Stimulated activated CD4-positive, alpha-beta T cell treated with anti-CD3 and anti-CD28 coated beads, Interleukin-12 subunit alpha, Interleukin-12 subunit beta, amount 100 ng/mL, for 4 hours (primary cell): Measurements from ENCODE around the gene NUP210L.
"Not testable (repeated sequence)": the region's sequence is repeated elsewhere in the genome, so short reads cannot be mapped to it uniquely, and the experiment has no call there.

Experiments
- DNase-seq: peaks from one replicate; pipeline ENCODE4 v3.0.0-alpha.2; 2020

NUP210L gene

DNA sequence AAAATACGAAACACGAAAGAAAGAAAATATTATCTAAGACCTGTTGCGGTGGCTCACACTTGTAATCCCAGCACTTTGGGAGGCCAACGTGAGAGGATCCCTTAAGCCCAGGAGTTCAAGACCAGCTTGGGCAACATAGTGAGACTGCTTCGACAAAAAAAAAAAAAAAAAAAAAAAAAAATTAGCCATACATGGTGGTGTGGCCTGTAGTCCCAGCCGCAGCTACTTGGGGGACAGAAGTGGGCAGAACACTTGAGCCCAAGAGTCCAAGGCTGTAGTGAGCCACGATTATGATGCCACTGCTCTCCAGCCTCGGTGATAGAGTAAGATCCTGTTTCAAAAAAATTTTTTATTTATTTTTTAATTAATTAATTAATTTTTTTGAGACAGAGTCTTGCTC lies 167.3 kb downstream of the NUP210L start:
- DNase-seq: no peak

DNA sequence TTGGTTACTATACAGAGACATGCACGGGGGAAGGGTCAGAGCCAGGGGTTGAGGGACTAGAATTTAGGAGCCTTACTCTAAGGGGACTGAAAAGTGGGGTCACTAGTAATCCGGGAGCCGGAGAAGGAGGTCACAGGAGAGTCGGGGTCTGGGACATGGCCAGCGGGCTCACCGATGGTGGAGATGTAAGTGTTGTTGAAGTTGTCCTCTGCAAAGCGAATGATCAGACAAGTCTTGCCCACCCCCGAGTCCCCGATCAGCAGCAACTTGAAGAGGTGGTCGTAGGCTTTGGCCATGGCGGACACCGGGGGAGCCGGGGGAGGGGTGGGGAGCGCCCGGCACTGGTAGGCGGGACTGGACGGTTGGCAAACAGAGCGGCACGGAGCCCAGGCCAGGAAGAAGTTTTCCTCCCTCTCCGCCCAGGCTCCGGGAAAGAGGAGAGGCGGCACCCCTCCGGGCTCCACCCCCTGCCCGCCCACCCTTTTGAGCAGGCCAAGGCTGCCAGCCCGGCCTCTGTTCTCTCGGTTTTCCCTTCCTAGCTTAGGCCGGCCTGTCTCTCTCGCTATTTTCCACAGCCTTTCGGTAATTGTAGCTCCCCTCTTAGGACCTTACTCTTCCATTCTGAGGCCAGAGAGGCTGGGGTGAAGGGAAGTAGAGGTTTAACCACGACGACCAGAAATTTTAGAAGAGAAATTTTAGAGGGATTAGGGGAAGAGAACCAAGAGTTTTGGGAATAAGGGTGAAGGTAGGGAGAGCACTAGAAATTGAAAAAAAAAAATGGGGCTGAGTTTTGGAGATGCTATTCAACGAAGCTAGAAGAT lies 168.7 kb downstream of the NUP210L start, which contains the start of gene RAB13:
TSS of gene RAB13 (minus strand) at position 399 of the 821 bp plus-strand sequence. CDS start at position 296, 103 bp downstream.
- no peak for DNase-seq

GRCh38 chr1:153985341-153985912 lies 169.4 kb downstream of the NUP210L start:
- DNase-seq: peak; percentile 52

DNA sequence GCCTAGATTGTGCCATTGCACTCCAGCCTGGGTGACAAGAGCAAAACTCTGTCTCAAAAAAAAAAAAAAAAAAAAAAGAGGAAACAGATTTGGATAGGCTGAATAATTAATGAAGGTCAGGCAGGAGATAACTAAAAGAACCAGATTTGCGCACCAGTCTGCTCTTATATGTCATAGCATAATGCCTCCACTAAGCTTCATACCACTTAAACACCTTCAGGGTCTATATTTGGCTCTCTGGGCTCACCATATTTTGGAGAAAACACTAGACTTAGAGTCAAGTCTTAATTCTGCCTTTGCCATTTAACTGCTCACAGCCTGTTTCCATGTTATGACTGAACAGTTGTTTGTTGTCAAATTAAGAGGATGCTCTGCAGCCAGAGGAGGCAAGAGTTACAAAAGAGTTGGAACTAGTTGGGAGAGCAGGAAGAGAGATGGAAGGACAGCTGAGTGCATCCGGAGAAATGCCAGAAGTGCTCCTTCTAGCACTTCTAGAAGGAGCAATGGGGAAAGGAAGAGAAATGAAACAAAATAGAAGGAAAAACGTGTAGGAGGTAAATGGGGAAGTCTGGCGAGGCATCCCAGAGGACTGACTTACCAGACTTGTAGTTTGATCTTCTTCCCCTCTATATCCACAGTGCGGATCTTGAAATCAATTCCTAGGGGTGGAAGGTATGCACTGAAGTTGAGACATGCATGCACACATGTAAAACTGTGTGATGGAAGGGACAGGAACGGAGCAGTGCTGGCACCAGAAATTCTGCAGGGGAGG lies 170.6 kb downstream of the NUP210L start:
- no peak for DNase-seq

DNA sequence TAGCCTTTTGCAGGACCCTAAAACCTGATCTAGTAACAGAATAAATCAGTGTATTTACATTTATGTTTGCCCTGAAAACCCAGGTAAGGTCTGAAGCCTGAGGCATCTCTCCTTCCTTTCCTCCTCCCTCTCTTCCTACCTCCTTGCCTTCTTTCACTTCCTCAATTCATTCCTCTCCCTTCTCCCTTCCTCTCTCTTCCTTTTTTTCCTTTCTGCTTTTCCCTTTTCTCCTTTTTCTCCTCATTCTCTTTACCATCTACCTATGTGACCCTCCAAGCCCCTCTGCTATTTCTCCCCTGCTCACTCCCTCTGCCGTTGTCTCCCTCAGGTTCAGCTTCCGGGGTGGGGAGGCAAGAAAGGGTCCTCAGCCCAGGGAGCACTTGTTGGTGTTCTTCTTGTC lies 173.1 kb downstream of the NUP210L start:
- DNase-seq: not testable (repeated sequence)

GRCh38 chr1:153979091-153979490 lies 175.8 kb downstream of the NUP210L start:
- not testable (repeated sequence) for DNase-seq

GRCh38 chr1:153978274-153978909 lies 176.5 kb downstream of the NUP210L start:
- DNase-seq: no peak

DNA sequence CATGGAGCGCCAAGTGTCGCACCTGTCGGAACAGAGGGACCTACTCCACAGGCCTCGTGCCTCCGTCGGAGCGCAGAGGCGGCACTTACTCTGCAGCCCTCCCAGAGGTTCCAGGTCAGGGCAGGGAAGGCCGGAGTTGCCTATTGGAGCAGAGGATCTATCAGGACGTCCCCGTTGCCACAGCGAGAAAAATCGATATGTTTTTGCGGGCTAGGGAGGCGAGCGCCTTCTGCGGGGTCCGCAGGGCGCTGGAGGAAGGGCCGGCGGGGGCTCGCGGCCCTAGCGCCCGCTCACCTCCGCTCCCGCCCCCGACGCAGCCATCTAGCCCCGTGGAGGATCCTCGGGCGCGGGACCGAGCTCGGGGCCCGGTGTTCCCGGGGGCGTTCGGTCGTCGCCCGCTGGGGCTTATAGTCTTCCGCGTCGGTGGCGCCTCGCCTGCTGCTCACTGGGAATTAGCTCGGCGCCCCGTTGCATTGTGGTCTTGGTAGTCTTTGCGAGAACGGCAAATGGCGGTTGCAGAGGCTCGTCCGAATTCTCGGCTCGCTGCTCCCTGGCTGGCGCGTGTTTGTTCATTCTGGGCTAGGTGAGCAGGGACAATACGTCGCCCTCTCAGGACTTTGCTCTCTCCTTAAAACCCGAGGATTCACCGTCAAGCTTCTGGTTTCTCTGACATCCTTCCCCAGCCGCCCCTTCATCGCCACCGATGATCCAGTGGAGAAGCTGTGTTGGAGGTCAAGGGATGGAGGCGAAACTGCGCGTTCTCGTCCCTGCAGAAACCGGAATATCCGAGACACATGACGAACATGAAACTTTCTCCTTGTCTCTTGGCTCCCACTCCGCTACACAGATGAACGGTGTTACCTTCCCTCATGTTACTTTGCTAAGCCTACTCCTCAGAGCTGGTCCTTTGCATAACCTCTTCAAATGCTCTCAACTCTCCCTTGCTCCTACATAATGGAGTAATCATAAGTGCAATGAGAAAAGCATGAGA lies 177.3 kb downstream of the NUP210L start, which contains the start of gene JTB:
TSS of gene JTB (minus strand) at position 425 of the 991 bp plus-strand sequence. CDS start at position 3, 422 bp downstream.
- peak; percentile 82 for DNase-seq

- DNase-seq: no peak
Measured at GRCh38 chr1:153976819-153977249, 178.0 kb downstream of the NUP210L start.

- DNase-seq: no peak
Measured at GRCh38 chr1:153973525-153973924, 181.3 kb downstream of the NUP210L start.

DNA sequence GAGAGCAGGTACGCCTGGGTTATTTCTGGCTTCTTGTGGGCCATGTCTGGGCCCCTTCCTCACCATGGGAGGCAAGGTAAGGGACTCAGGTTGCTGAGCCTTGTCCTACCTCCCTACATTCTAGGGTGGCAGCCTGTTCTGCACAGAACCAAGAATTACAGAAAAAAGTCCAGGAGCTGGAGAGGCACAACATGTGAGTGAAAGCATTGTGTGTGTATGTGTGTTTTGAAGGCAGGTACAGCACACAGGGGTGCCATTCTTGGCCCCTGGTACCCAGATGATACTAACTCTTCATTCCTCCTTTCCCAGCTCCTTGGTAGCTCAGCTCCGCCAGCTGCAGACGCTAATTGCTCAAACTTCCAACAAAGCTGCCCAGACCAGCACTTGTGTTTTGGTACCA lies 181.8 kb downstream of the NUP210L start:
- no peak for DNase-seq

GRCh38 chr1:153970346-153970745 lies 184.5 kb downstream of the NUP210L start:
- DNase-seq: no peak

DNA sequence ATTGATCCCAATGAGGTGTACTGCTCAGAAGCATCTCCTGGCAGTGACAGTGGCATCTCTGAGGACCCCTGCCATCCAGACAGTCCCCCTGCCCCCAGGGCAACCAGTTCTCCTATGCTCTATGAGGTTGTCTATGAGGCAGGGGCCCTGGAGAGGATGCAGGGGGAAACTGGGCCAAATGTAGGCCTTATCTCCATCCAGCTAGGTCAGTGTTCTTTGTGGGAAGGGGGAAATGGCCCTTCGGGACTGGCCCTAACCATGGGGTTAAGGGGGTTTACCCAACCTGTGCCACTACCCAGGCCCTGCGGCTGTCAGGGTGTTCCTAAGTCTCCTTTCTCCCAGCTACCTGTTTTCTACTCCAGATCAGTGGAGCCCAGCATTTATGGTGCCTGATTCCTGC lies 185.9 kb downstream of the NUP210L start:
- DNase-seq: no peak

DNA sequence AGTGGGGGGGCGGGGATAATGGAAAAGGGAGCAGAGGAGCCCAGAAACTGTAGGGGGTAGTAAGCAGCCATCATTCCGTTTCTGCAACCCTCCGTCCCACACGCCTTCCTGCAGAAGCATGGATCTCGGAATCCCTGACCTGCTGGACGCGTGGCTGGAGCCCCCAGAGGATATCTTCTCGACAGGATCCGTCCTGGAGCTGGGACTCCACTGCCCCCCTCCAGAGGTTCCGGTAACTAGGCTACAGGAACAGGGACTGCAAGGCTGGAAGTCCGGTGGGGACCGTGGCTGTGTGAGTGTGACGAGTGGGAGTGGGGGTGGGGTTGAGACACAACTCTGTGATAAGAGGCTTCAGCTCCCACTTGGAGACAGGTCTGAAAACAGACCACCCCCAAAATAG lies 186.5 kb downstream of the NUP210L start:
- no peak for DNase-seq

DNA sequence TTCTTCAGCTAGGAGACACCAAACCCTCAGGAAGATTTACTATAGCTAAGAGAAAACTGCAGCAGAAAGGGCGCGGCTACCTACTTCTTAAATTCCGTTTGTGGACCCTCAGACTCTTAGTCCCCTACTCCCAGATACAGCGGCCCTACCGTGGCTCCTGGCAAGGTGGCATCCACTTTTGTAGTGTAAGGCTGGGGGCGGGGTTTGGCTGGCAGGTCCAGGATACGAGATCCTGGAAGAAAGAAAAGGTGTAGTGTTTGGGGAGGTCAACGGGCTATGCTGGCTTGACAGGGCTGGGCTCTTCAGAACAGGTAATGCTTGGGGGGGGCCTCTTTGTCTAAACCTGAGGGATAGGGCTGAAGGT lies 186.9 kb downstream of the NUP210L start:
- no peak for DNase-seq

DNA sequence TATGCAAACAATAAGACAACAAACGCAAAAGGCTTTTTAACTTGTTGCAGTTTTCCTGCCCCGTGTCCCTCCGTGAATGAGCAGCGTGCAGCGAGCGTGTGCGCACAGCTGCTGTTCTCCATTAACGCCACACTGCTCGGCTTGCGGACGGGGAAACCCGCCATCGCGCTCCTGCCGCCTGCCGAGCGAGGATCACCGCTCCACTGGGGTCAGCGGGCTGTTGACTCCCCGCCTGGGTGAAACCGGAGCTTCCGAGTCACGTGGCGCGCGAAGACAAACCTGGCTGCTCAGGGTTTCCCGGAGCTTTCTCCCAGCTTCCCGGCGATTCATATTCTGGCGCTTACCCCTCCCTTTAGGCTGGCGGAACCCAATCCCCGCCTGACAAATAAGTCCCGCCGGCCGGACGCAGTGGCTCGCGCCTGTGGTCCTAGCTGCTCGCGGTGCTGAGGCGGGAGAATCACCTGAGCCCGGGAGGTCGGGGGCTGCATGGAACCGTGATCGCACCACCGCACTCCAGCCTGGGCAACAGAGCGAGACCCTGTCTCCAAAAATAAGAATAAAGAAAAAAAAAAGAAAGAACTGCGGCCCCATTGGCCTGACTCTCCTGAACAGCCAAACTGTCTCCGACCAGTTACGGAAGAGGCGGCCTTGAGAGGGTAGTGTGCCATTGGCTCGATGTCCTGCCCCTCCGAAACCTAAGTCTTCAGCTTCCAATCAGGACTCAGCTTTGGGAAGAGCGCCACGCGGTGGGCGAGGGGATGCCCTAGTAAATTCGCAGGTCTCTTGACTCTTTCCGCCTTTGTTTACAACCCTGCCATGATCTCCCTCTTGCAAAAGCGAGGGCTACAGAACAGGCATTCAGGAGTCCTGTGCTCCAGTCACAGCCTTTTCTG lies 187.5 kb downstream of the NUP210L start, which contains the start of gene CREB3L4:
TSS of gene CREB3L4 (plus strand) at position 796 of the 893 bp plus-strand sequence. CDS start 624 bp downstream, outside the sequence.
- peak; percentile 72 for DNase-seq

DNA sequence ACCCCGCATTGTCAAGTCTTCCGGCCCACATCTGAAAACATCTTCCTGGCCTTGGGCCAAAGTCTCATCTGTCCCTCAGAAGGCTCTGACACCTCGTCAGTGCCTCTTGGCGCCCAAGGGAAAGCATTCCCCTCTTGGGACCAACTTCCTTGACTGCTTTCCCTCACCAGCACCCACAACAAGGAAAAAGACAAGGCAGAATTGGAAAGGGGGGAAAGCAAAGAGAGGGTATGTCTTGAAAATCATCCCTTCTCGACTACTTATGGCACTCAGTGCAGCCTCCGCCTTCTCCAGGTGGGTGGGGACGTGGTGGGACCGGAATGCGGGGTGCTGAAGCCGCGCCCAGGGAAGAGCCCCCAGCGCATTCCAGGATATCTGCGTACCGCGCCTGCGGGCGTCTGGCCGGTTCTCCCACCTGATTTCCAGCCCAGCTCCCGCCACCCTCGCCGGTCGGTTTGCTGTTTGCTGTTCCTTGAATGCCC lies 191.0 kb downstream of the NUP210L start:
- no peak for DNase-seq

GRCh38 chr1:153963030-153963849 lies 191.6 kb downstream of the NUP210L start, which contains the start of gene SLC39A1:
SLC39A1 (minus strand) TSS chr1:153963537; CDS start chr1:153962715, 822 bp downstream.
- DNase-seq: peak; percentile 94
